ENCODE data around the gene PTPRT.
"Not testable (repeated sequence)": the region's sequence is repeated elsewhere in the genome, so short reads cannot be mapped to it uniquely, and the experiment has no call there.

Gene PTPRT

GRCh38 chr20:42901689-42902440 lies 287.8 kb downstream of the PTPRT start:
- no peaks in the 10 kb centered on the region for H3K9me3 ChIP-seq (ENCODE audit: control insufficient read depth, insufficient read depth, low read depth, low read length)
- H3K27ac ChIP-seq (ENCODE audit: extremely low read depth, low read depth, low read length), result no peak overlapping the region
- TF ChIP-seq REST (tag by site-specific recombination; IDR thresholded peaks at IDR 0.05) (no peak), CTCF (tag by site-specific recombination; IDR thresholded peaks at IDR 0.05) (no peak), ZSCAN16 (tag by site-specific recombination; IDR thresholded peaks at IDR 0.05) (no peak), BCL11B (tag by site-specific recombination; IDR thresholded peaks at IDR 0.05; ENCODE audit: low read depth) (no peak), ZNF623 (tag by site-specific recombination; IDR thresholded peaks at IDR 0.05) (no peak), ZBTB8A (tag by site-specific recombination; IDR thresholded peaks at IDR 0.05) (no peak), ZNF416 (tag by site-specific recombination; IDR thresholded peaks at IDR 0.05) (no peak), ZNF664 (tag by site-specific recombination; IDR thresholded peaks at IDR 0.05) (no peak), ZNF701 (tag by site-specific recombination; IDR thresholded peaks at IDR 0.05) (no peak), SCRT2 (tag by site-specific recombination; IDR thresholded peaks at IDR 0.05) (no peak), ZFP69B (tag by site-specific recombination; IDR thresholded peaks at IDR 0.05) (no peak), ZNF645 (tag by site-specific recombination; IDR thresholded peaks at IDR 0.05) (no peak), ZNF785 (tag by site-specific recombination; IDR thresholded peaks at IDR 0.05) (no peak), ZSCAN30 (tag by site-specific recombination; IDR thresholded peaks at IDR 0.05) (no peak), ZBTB10 (tag by site-specific recombination; IDR thresholded peaks at IDR 0.05) (no peak), ZNF549 (tag by site-specific recombination; IDR thresholded peaks at IDR 0.05) (no peak), ZNF223 (tag by site-specific recombination; IDR thresholded peaks at IDR 0.05) (no peak), OSR2 (tag by site-specific recombination; IDR thresholded peaks at IDR 0.05) (no peak)
- no peaks in the 10 kb centered on the region for H3K4me1 ChIP-seq (ENCODE audit: control insufficient read depth, insufficient read depth, low read length)
- POLR2A ChIA-PET, result no interaction called here
- CTCF ChIA-PET, result no interaction called here
- no peak overlapping the region for H3K4me3 ChIP-seq (ENCODE audit: low read depth, low read length)
- no peaks in the 10 kb centered on the region for H3K36me3 ChIP-seq (ENCODE audit: control insufficient read depth in 2 of 2, insufficient read depth in 1 of 2, low read length in 2 of 2)

GRCh38 chr20:42900764-42901163 lies 288.9 kb downstream of the PTPRT start:
- H3K36me3 ChIP-seq (ENCODE audit: control insufficient read depth in 2 of 2, insufficient read depth in 1 of 2, low read length in 2 of 2); CTCF ChIA-PET; H3K9me3 ChIP-seq (ENCODE audit: control insufficient read depth, insufficient read depth, low read depth, low read length); H3K4me3 ChIP-seq (ENCODE audit: low read depth, low read length); H3K4me1 ChIP-seq (ENCODE audit: control insufficient read depth, insufficient read depth, low read length); POLR2A ChIA-PET; H3K27ac ChIP-seq (ENCODE audit: extremely low read depth, low read depth, low read length): not testable (repeated sequence)
